ENCODE measurements around the gene SBNO2. TPM values are rescaled to one million over a fixed set of nuclear protein-coding genes. Genes with fewer than 3 reads are reported as not detected.
A peak's percentile ranks its signal among the peaks of the same experiment; 100 is the strongest.

SBNO2 gene
- total and polyA plus RNA-seq, 9 of the 15 experiments (the other 6 are each of a cell fraction or from before 2014, with no cell fraction given), result 0.01 to 46.2 (median 6.7) TPM

- peak; percentile 89 to 92 for TF ChIP-seq E2F6 (IDR thresholded peaks at IDR 0.05; ENCODE audit: borderline replicate concordance in 1 of 2, extremely low read depth in 1 of 2, insufficient read depth in 1 of 2, insufficient read length in 1 of 2, low read depth in 1 of 2, low read length in 1 of 2, poor library complexity in 1 of 2, severe bottlenecking in 1 of 2)
- TF ChIP-seq PRPF4 (IDR thresholded peaks at IDR 0.05; ENCODE audit: insufficient read depth, low read depth, low read length, poor library complexity, severe bottlenecking), result no peak
- peak; percentile 100 for TF ChIP-seq RBM25 (IDR thresholded peaks at IDR 0.05; ENCODE audit: low read depth, low read length, severe bottlenecking)
- no peak for TF ChIP-seq HDAC6 (IDR thresholded peaks at IDR 0.05; ENCODE audit: low read depth, low read length)
- TF ChIP-seq LCOR (CRISPR knock-in tag; IDR thresholded peaks at IDR 0.05), result no peak
- TF ChIP-seq ZNF408 (CRISPR knock-in tag; IDR thresholded peaks at IDR 0.05; ENCODE audit: low read depth), result no peak
- no peak for TF ChIP-seq U2AF1 (optimal IDR thresholded peaks at IDR 0.05; ENCODE audit: low read depth, low read length)
- no peak for TF ChIP-seq PCBP1 (IDR thresholded peaks at IDR 0.05; ENCODE audit: low read depth, low read length, poor library complexity, severe bottlenecking)
- no peak for TF ChIP-seq ARID3A (IDR thresholded peaks at IDR 0.05; ENCODE audit: borderline replicate concordance, low read depth, low read length)
- no peak for TF ChIP-seq GTF2A2 (tag; IDR thresholded peaks at IDR 0.05)
- no peak for TF ChIP-seq PURB (CRISPR knock-in tag; IDR thresholded peaks at IDR 0.05; ENCODE audit: low read depth)
- TF ChIP-seq MAFK (IDR thresholded peaks at IDR 0.05; ENCODE audit: low read length), result no peak
- TF ChIP-seq YY1 (IDR thresholded peaks at IDR 0.05; ENCODE audit: borderline replicate concordance in 1 of 3, control insufficient read depth in 1 of 3, extremely low read depth in 1 of 3, insufficient read depth in 3 of 3, insufficient read length in 1 of 3, insufficient replicate concordance in 2 of 3, low read depth in 1 of 3, low read length in 2 of 3), result peak; percentile 83 to 98 (median 95)
- peak in 1 of 2 experiments; percentile 77; a peak in 2 of 4 replicates for TF ChIP-seq MLLT1 (IDR thresholded peaks at IDR 0.05)
- TF ChIP-seq TARDBP (IDR thresholded peaks at IDR 0.05), result no peak
- no peak for TF ChIP-seq JUN (IDR thresholded peaks at IDR 0.05; ENCODE audit: borderline replicate concordance, low read depth, low read length)
- no peak for TF ChIP-seq JUN (CRISPR knock-in tag; IDR thresholded peaks at IDR 0.05; ENCODE audit: borderline replicate concordance)
- TF ChIP-seq MEF2D (tag; conservative IDR thresholded peaks at IDR 0.05; ENCODE audit: low read depth), result no peak; the same call in 1 of the 2 replicates
- no peak for TF ChIP-seq DEAF1 (CRISPR knock-in tag; IDR thresholded peaks at IDR 0.05)
Measured at GRCh38 chr19:1205114-1206099, 31.3 kb upstream of the SBNO2 start, which contains the start of gene STK11 (continued).
